ENCODE measurements around the gene WNT7B. TPM values are rescaled to one million over a fixed set of nuclear protein-coding genes. Genes with fewer than 3 reads are reported as not detected.

WNT7B gene
- total and polyA plus RNA-seq, 10 of the 15 experiments (the other 5 are each of a cell fraction or from before 2014, with no cell fraction given) = 0.12 TPM; not detected in 9

- Histone ChIP-seq H3K27me3 (replicated peaks in 1 of 2; ENCODE audit: control insufficient read depth in 2 of 2, insufficient read depth in 2 of 2, low read length in 1 of 2) (peaks cover 7 to 22% of the 10 kb centered on the region in 2 experiments; a peak in 3 of 4 replicates), H3K27ac (ENCODE audit: control insufficient read depth, insufficient read depth) (no peak overlapping the region), H3K9ac (ENCODE audit: control insufficient read depth, insufficient read depth, low read length) (no peak overlapping the region), H3K79me2 (ENCODE audit: control insufficient read depth, insufficient read depth, low read length) (no peaks in the 10 kb centered on the region), H4K20me1 (ENCODE audit: control insufficient read depth, insufficient read depth) (no peaks in the 10 kb centered on the region), H3K36me3 (ENCODE audit: control insufficient read depth in 2 of 2, insufficient read depth in 2 of 2, low read length in 1 of 2) (no peaks in the 10 kb centered on the region), H3K4me2 (ENCODE audit: control insufficient read depth, insufficient read depth) (no peak overlapping the region), H3K4me3 (no peak overlapping the region), H3K4me1 (ENCODE audit: control insufficient read depth, insufficient read depth, low read length) (peaks cover 3% of the 10 kb centered on the region), H3K9me3 (replicated peaks; ENCODE audit: control insufficient read depth, insufficient read depth, low read length) (no peaks in the 10 kb centered on the region), H2AFZ (ENCODE audit: control insufficient read depth, low read depth, low read length) (no peak overlapping the region)
- RAD21 ChIA-PET (ENCODE audit: unreplicated experiment) = no interaction called here
- POLR2A ChIA-PET = no interaction called here
- FAIRE-seq = no peak
- in situ Hi-C loops (cut with MboI) (no loop called here), intact Hi-C loops (cut with micrococcal nuclease; ENCODE audit: unreplicated experiment) (no loop called here)
- 9% methylated on average over 52 of the region's 80 CpGs for WGBS (ENCODE audit: insufficient coverage, insufficient replicate concordance, low lambda C conversion rate, missing lambda C conversion rate)
- BruUV-seq (replicated peaks) = no TSS peak
- SMC1A ChIA-PET (ENCODE audit: uncharacterized antibody, unreplicated experiment) = no interaction called here
- CTCF ChIA-PET = interaction anchor here (0.9 kb wide), 1 partner anchor 112 kb away, joined by 3 read pairs; no protein-coding TSS in a partner anchor
- DNase-seq (ENCODE audit: low read depth, low spot score) = no peak
- TF ChIP-seq CHD2 (IDR thresholded peaks at IDR 0.05; ENCODE audit: borderline replicate concordance, low read depth, low read length) (no peak), JUNB (IDR thresholded peaks at IDR 0.05) (no peak), SUZ12 (IDR thresholded peaks at IDR 0.05; ENCODE audit: unreplicated experiment) (peak; percentile 85), IRF5 (IDR thresholded peaks at IDR 0.05; ENCODE audit: borderline replicate concordance) (no peak)
- no peak for ATAC-seq
These were observed 1.5 kb downstream of the WNT7B start for GRCh38 chr22:45975164-45976161.
